B cell (primary cell): ENCODE data around the gene SCAMP4.

ENCODE experiments used
- CTCF ChIP-seq: fragments of 200-600 bp; IDR thresholded peaks from one replicate; pipeline ENCODE4 v1.8.0; 2022; ENCODE audit warnings: antibody characterized with exemption, mild to moderate bottlenecking
- EZH2 ChIP-seq: IDR thresholded peaks from 2 replicates; pipeline ENCODE4 v1.6.1; 2012; ENCODE audit warnings: borderline replicate concordance, low read depth, mild to moderate bottlenecking, moderate library complexity, low read length; ENCODE audit not compliant: insufficient read depth, poor library complexity, severe bottlenecking

- TF ChIP-seq CTCF (no peak), EZH2 (no peak)
These were observed 51.8 kb downstream of the SCAMP4 start for GRCh38 chr19:1956868-1957492.
